LHCN-M2 (cell line): Measurements from ENCODE around the gene PNMA6F. TPM values are rescaled to one million over a fixed set of nuclear protein-coding genes. Genes with fewer than 3 reads are reported as not detected.
"Not testable (repeated sequence)": the region's sequence is repeated elsewhere in the genome, so short reads cannot be mapped to it uniquely, and the experiment has no call there.

Experiments
- DNase-seq: peaks from one replicate; pipeline ENCODE4 v3.0.0-alpha.2; 2012; ENCODE audit warnings: low read depth
- total RNA-seq: library from RNA; depleted of rRNA; stranded (reverse); fragments of >200 nt; gene quantifications from 2 replicates; pipeline ENCODE4 v1.2.3, GENCODE V29; 2014; rRNA removed

The PNMA6F gene
- total RNA-seq, 1 experiment from 2014 or later, result not detected

DNA sequence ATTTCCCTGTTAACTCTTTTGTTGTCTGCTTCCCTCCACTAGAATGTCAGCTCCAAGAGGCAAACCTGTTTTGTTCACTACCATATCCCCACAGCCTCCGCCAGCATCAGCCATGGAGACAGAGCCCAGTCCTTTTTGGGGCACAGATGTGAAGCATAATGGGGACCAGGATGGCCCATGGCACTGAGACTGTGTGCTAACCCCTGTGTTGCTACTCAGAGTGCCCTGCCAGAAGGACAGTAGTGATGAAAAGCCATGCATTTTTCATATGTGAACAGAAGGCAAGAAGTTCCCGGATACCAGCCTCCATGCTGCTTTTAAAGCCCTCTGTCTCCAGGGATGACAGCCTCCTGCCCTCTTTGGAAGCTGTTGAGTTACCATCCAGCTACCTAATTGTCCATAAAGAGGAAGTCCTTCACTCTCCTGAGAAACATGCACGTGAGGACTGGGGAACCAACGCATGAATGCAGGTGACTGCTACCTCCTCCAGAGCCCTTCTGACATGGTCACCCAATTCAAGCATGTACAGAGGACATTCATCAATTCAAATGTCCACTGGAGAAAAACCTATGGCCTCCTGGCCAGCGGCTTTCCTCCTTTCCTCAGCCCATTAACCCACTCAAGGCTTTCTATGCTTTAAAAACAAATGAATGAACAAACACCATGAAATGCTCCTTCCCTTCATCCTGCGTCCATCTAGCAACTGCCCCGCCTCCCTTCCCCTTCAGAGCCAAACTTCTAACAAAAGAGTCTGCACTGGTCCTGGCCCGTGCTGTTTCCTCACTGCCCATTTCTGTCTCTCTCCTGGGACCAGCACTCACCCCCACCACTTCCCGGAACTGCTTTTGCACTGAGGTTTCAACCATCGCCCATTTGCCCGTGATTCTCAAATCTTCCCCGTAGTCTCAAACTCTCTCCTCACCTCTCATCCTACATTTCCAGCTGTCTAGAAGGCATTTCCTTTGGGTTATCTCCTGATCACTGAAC lies 18.0 kb downstream of the PNMA6F start:
- DNase-seq, result no peak

DNA sequence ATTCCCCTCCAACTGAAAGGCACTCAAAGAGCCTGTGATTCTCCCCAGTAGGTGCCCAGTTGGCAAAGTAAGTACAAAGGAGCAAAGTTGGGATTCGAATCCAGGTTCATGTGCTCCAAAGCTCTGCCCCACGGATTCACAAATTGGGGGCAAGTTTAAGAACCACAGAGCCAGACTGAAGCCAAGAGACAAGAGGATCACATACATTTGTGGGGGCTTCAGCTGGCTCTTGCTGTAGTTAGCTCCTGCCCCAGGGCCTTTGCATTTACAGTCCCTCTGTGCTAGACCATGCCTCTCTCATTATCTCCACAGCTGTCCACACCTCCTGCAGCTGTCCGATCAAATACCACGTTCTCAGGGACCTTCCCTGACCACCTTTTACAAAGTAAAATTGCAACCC lies 18.8 kb downstream of the PNMA6F start:
- no peak for DNase-seq

GRCh38 chrX:153301746-153302145 lies 19.8 kb downstream of the PNMA6F start:
- no peak for DNase-seq

- no peak for DNase-seq
These were observed 21.7 kb downstream of the PNMA6F start for GRCh38 chrX:153299855-153300254.

- DNase-seq, result no peak
These were observed 24.2 kb downstream of the PNMA6F start for GRCh38 chrX:153297376-153297775.

DNA sequence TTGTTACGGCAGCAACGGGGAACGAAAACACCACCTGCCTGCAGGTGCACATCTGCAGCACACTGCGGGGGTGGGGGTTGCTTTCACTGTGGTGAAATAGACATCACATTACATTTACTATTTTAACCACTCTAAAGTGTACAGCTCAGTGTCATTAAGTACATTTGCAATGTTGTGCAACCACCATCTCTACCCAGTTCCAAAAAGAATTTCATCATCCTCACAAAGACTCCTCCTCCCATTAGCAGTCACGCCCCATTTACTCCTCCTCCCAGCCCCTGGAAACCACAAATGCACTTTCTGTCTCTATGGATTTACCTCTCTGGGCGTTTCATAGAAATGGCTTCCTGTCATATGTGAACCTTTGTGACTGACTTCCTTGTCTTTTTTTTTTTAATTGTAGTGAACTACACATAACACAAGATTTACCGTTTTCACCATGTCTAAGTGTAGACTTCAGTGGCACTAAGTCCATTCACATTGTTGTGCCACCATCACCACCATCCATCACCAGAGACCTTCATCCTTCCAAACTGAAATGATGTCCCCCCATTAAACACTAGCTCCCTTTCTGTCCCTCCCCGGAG lies 28.0 kb downstream of the PNMA6F start:
- not testable (repeated sequence) for DNase-seq

- DNase-seq, result not testable (repeated sequence)
These were observed 32.8 kb downstream of the PNMA6F start for GRCh38 chrX:153288807-153289206.

GRCh38 chrX:153285678-153286077 lies 35.9 kb downstream of the PNMA6F start:
- not testable (repeated sequence) for DNase-seq

GRCh38 chrX:153283982-153284381 lies 37.6 kb downstream of the PNMA6F start:
- not testable (repeated sequence) for DNase-seq

GRCh38 chrX:153281784-153282183 lies 39.8 kb downstream of the PNMA6F start:
- not testable (repeated sequence) for DNase-seq

- DNase-seq, result not testable (repeated sequence)
These were observed 42.3 kb downstream of the PNMA6F start for GRCh38 chrX:153279304-153279703.

DNA sequence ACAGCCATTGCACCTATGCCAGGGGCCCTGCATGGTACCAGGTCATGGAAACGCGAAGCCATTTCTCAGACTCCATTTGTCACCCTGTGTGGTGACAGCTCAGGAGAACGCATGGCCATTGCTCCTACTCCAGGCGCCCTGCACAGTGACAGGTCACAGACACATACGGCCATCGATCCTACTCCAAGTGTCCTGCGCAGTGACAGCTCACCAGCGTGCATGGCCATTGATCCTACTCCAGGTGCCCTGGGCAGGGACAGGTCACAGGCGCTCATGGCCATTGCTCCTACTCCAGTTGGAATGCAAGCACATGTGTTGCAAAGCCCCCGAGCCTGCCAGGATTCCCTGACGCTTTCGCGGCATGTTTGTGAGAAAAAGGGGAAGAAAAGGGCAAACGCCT lies 45.5 kb downstream of the PNMA6F start:
- not testable (repeated sequence) for DNase-seq

DNA sequence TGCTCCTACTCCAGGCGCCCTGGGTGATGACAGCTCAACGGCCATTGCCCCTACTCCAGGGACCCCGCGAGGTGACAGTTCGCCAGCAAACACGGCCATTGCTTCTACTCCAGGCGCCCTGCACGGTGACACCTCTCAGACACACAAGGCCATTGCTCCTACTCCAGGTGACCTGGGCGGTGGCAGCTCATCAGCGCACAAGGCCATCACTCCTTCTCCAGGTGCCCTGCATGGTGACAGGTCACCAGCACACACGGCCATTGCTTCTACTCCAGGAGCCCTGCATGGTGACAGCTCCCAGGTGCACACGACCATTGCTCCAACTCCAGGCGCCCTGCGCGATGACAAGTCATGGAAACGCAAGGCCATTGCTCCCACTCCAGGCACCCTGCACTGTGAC lies 46.1 kb downstream of the PNMA6F start:
- DNase-seq, result not testable (repeated sequence)

DNA sequence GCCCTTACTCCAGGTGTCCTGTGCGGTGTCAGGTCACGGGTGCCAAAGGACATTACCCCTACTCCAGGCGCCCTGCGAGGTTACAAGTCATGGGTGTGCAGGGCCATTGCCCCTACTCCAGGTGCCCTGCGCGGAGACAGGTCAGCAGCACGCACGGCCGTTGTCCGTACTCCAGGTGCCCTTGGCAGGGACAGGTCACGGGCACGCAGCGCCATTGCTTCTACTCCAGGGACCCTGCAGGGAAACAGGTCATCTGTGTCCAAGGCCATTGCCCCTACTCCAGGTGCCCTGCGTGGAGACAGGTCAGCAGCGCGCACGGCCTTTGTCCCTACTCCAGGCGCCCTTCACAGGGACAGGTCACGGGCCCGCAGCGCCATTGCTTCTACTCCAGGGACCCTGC lies 49.0 kb downstream of the PNMA6F start:
- not testable (repeated sequence) for DNase-seq

GRCh38 chrX:153272070-153272469 lies 49.5 kb downstream of the PNMA6F start:
- not testable (repeated sequence) for DNase-seq

Other genes starting within 250 kb of the PNMA6F start
- gene PNMA6A, start 249.3 kb downstream of the PNMA6F start, total RNA-seq, result not detected in 2 replicates
- not detected in 2 replicates for gene MAGEA1, start 142.5 kb downstream of the PNMA6F start, total RNA-seq
- 6.6 and 9.0 TPM in 2 replicates for gene ZNF275, start 12.4 kb upstream of the PNMA6F start, total RNA-seq
- not detected in 2 replicates for gene PNMA6E, start 79.6 kb upstream of the PNMA6F start, total RNA-seq
- gene ZFP92, start 89.7 kb upstream of the PNMA6F start, total RNA-seq, result not detected in 2 replicates
- 0.90 and 2.3 TPM in 2 replicates for gene TREX2, start 124.3 kb upstream of the PNMA6F start, total RNA-seq
- 29.3 and 52.6 TPM in 2 replicates for gene HAUS7, start 148.8 kb upstream of the PNMA6F start, total RNA-seq
- gene BGN, start 173.2 kb upstream of the PNMA6F start, total RNA-seq, result not detected in 2 replicates
- gene ATP2B3, start 195.9 kb upstream of the PNMA6F start, total RNA-seq, result not detected in 2 replicates